Common myeloid progenitor, CD34-positive (primary cell): ENCODE data around the gene PPP5C.
"Not testable (repeated sequence)": the region's sequence is repeated elsewhere in the genome, so short reads cannot be mapped to it uniquely, and the experiment has no call there.

Experiments
- CTCF ChIA-PET: fragments of 350-600 bp; sonication (Branson Sonifier 250); formaldehyde crosslinking; loops from one replicate; lab custom pipeline; 2021; ENCODE audit warnings: antibody characterized with exemption; lab: Charles Lee
- POLR2A ChIA-PET: fragments of 350-600 bp; sonication (Branson Sonifier 250); formaldehyde crosslinking; loops from one replicate; lab custom pipeline; 2021; ENCODE audit warnings: antibody characterized with exemption; lab: Charles Lee
- DNase-seq, 3 donors: peaks; one replicate each; pipeline versions ENCODE4 v3.0.0 to v3.0.0-alpha.2; 2013
- H3K27ac ChIP-seq, 2 experiments: 1 replicate in 1 of 2; 2 replicates in 1 of 2; pipeline ENCODE4 v1.7.0; 2013; ENCODE audit warnings: inconsistent platforms in 2 of 2, low read length in 2 of 2, mild to moderate bottlenecking in 2 of 2, low read depth in 1 of 2, moderate library complexity in 1 of 2; ENCODE audit not compliant: severe bottlenecking in 2 of 2, insufficient read depth in 1 of 2, poor library complexity in 1 of 2
- H3K27me3 ChIP-seq, 5 experiments: replicated peaks in 2 of 5; 1 replicate in 3 of 5; 2 replicates in 2 of 5; pipeline versions ENCODE4 v1.6.1 to v1.7.0; 2013; ENCODE audit warnings: low read length in 4 of 5, mild to moderate bottlenecking in 2 of 5, moderate library complexity in 2 of 5, inconsistent platforms in 1 of 5; ENCODE audit not compliant: insufficient read depth in 5 of 5, control insufficient read depth in 4 of 5
- H3K36me3 ChIP-seq, 4 experiments: 1 replicate in 2 of 4; 2 replicates in 2 of 4; pipeline versions ENCODE4 v1.6.1 to v1.7.0; 2013; ENCODE audit warnings: low read length in 3 of 4, control low read depth in 1 of 4, mild to moderate bottlenecking in 1 of 4; ENCODE audit not compliant: control insufficient read depth in 4 of 4, insufficient read depth in 4 of 4
- H3K4me1 ChIP-seq, 4 experiments: 1 replicate in 3 of 4; 2 replicates in 1 of 4; pipeline versions ENCODE4 v1.6.1 to v1.7.1; 2013; ENCODE audit warnings: low read length in 3 of 4, mild to moderate bottlenecking in 3 of 4, control low read depth in 1 of 4, inconsistent platforms in 1 of 4, moderate library complexity in 1 of 4; ENCODE audit not compliant: control insufficient read depth in 4 of 4, insufficient read depth in 4 of 4; ENCODE audit errors: control extremely low read depth in 1 of 4
- H3K4me3 ChIP-seq, 7 experiments: 1 replicate in 4 of 7; 2 replicates in 3 of 7; pipeline versions ENCODE4 v1.5.1 to v1.7.0; 2013; ENCODE audit warnings: mild to moderate bottlenecking in 7 of 7, low read length in 6 of 7, moderate library complexity in 6 of 7, inconsistent platforms in 2 of 7, low read depth in 2 of 7, control low read depth in 1 of 7; ENCODE audit not compliant: insufficient read depth in 4 of 7, control insufficient read depth in 1 of 7; ENCODE audit errors: extremely low read depth in 1 of 7
- H3K9me3 ChIP-seq, 5 experiments: 1 replicate in 4 of 5; 2 replicates in 1 of 5; pipeline versions ENCODE4 v1.6.1 to v1.7.1; 2013; ENCODE audit warnings: low read length in 4 of 5, mild to moderate bottlenecking in 2 of 5, inconsistent platforms in 1 of 5, low read depth in 1 of 5, moderate library complexity in 1 of 5; ENCODE audit not compliant: control insufficient read depth in 4 of 5, insufficient read depth in 2 of 5; ENCODE audit errors: control extremely low read depth in 1 of 5
- WGBS: methylation state at CpG from one replicate; pipeline ENCODE4 v1.1.5; 2013; ENCODE audit not compliant: insufficient coverage; 5-methylcytosine and 5-hydroxymethylcytosine counted together

The PPP5C gene

DNA sequence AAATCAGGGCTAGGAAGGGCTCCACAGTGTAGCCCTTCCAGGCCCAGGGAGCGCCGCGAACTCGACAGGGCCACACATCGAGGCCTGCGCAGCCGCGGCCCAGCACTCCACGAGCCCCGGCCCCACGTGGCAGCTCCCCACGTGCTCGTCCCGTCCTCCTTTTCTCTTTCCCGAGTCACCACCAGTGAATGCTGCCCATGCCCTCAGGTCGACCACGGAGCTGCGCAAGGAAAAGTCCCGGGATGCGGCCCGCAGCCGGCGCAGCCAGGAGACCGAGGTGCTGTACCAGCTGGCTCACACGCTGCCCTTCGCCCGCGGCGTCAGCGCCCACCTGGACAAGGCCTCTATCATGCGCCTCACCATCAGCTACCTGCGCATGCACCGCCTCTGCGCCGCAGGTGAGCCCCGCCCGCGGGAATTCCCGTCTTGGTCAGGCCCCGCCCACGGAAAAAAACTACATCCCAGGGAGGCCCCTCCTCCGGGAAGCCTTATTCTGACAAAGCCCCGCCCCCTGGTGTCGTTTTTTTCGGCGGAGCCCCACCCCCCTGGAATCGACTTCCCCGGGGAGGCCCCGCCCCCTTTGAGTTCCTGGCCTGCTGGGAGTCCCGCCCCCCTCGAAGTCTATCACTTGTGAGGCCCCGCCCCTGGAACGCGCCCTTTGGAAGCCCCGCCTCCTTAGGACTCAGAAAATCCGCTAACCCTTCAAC lies 43.0 kb upstream of the PPP5C start:
- ChIA-PET POLR2A (no interaction called here), CTCF (no interaction called here)
- no peaks in the 10 kb centered on the region for H3K27me3 ChIP-seq
- H3K9me3 ChIP-seq, result peaks cover 0 to 3% (median 3%) of the 10 kb centered on the region in 5 experiments
- no peak for DNase-seq
- 92% methylated on average over 49 of the region's 56 CpGs for WGBS
- H3K27ac ChIP-seq, result no peak overlapping the region
- no peaks in the 10 kb centered on the region for H3K36me3 ChIP-seq
- no peak overlapping the region for H3K4me3 ChIP-seq
- peaks cover 0 to 13% (median 7%) of the 10 kb centered on the region in 4 experiments for H3K4me1 ChIP-seq

GRCh38 chr19:46306501-46306900 lies 40.4 kb upstream of the PPP5C start:
- peaks cover 0 to 3% (median 3%) of the 10 kb centered on the region in 5 experiments for H3K9me3 ChIP-seq
- H3K36me3 ChIP-seq, result peaks cover 0 to 2% (median 0%) of the 10 kb centered on the region in 4 experiments
- ChIA-PET CTCF (no interaction called here), POLR2A (no interaction called here)
- H3K4me1 ChIP-seq, result no peaks in the 10 kb centered on the region
- DNase-seq, result no peak
- no peak overlapping the region for H3K27ac ChIP-seq
- H3K4me3 ChIP-seq, result no peak overlapping the region
- H3K27me3 ChIP-seq, result no peaks in the 10 kb centered on the region
- 92% methylated on average over 2 of the region's 3 CpGs for WGBS

- Histone ChIP-seq H3K4me3 (no peak overlapping the region), H3K36me3 (peaks cover 0 to 2% (median 0%) of the 10 kb centered on the region in 4 experiments), H3K9me3 (peaks cover 0 to 3% (median 3%) of the 10 kb centered on the region in 5 experiments), H3K4me1 (no peaks in the 10 kb centered on the region), H3K27me3 (no peaks in the 10 kb centered on the region), H3K27ac (no peak overlapping the region)
- 97% methylated on average over 15 of the region's 15 CpGs for WGBS
- POLR2A ChIA-PET, result no interaction called here
- no peak for DNase-seq
- CTCF ChIA-PET, result no interaction called here
Measured at GRCh38 chr19:46308510-46308909, 38.4 kb upstream of the PPP5C start.

DNA sequence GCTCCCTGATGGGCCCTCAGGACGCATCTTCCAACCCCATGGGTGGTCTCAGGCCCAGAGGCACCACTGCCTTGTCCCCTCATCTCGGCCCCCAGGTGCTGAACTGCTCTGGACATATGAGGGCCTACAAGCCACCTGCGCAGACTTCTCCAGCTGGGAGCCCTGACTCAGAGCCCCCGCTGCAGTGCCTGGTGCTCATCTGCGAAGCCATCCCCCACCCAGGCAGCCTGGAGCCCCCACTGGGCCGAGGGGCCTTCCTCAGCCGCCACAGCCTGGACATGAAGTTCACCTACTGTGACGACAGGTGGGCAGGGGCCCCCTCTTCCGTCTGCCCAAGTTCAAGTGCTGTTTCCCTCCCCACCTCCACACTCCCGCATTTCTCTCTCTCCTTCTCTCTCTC lies 37.8 kb upstream of the PPP5C start:
- Histone ChIP-seq H3K36me3 (peaks cover 0 to 2% (median 0%) of the 10 kb centered on the region in 4 experiments), H3K4me3 (no peak overlapping the region), H3K27ac (no peak overlapping the region), H3K4me1 (no peaks in the 10 kb centered on the region), H3K27me3 (no peaks in the 10 kb centered on the region), H3K9me3 (peaks cover 0 to 3% (median 3%) of the 10 kb centered on the region in 5 experiments)
- ChIA-PET CTCF (no interaction called here), POLR2A (no interaction called here)
- DNase-seq, result no peak
- WGBS, result 97% methylated on average over 9 of the region's 10 CpGs

DNA sequence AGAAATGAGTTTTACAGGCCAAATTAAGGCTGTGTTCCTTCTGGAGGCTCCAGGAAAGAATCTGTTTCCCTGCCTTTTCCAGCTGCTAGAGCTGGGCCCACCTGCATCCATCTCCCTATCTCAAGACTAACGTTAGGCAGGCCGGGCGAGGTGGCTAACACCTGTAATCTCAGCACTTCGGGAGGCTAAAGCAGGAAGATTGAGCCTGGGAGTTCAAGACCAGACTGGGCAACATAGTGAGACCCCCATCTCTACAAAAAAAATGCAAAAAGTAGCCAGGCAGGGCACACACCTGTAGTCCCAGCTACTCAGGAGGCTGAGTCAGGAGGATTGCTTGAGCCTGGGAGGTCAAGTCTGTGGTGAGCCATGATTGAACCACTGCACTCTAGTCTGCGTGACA lies 35.4 kb upstream of the PPP5C start:
- Histone ChIP-seq H3K27ac (no peak overlapping the region), H3K4me3 (no peak overlapping the region), H3K4me1 (no peaks in the 10 kb centered on the region), H3K27me3 (no peaks in the 10 kb centered on the region), H3K36me3 (peaks cover 0 to 2% (median 0%) of the 10 kb centered on the region in 4 experiments), H3K9me3 (peaks cover 0 to 3% (median 3%) of the 10 kb centered on the region in 5 experiments)
- WGBS, result 96% methylated on average over 4 of the region's 5 CpGs
- ChIA-PET CTCF (no interaction called here), POLR2A (no interaction called here)
- no peak for DNase-seq

DNA sequence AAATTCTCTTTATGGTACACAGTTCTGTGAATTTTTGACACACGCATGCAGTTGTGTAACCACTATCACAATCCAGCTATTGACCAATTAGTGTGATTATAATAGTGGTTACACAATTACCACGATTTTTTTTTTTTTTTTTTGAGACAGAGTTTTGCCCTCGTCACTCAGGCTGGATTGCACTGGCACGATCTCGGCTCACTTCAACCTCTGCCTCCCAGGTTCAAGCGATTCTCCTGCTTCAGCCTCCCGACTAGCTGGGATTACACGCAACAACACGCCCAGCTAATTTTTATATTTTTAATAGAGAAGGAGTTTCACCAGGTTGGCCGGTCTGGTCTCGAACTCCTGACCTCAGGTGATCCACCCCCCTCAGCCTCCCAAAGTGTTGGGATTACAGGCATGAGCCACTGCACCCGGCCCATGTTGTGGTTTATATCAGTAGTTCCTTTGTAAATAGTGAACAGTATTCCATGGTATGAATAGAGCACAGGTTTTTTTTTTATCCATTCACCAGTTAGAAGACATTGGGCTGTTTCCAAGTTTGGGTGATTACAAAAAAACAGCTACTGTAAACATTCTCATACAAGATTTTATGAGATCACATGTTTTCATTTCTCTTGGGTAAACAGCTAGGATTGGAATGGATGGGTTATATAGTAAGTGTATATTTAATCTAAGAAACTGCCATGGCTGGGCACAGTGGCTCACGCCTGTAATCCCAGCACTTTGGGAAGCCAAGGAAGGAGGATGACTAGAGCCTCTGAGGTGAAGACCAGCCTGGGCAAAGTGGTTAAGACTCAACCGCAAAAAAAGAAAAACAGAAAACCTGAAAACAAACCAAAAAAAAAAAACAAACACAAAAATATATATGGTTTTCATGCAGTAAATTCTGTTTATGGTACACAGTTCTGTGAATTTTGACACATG lies 33.1 kb upstream of the PPP5C start:
- POLR2A ChIA-PET, DNase-seq, H3K36me3 ChIP-seq, H3K4me3 ChIP-seq, H3K4me1 ChIP-seq, H3K9me3 ChIP-seq, H3K27me3 ChIP-seq, H3K27ac ChIP-seq: not testable (repeated sequence)
- WGBS, result 100% methylated on average over 5 of the region's 14 CpGs
- CTCF ChIA-PET, result interaction anchor here (0.9 kb wide), 1 partner anchor 282 kb away, joined by 3 read pairs; no protein-coding TSS in a partner anchor

DNA sequence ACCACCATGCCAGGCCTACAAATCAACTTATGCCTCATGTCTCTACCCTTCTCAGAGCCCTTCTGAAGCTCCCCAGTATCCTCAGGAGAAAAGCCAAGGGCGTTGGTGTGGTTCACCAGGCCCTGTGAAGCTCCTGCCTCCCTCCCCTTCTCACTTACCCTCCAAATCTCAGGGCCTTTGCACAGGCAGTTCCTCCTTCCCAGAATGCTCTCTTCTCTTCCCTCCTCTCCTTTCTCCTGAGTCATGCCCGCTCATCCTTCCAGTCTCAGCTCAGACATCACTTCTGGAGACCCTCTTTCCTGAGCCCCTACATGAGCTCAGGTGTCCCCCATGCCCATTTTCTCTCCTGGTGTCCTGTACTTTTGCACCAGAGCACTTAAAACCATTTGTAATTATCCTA lies 29.5 kb upstream of the PPP5C start:
- no peaks in the 10 kb centered on the region for H3K36me3 ChIP-seq
- no peak overlapping the region for H3K27ac ChIP-seq
- WGBS, result 93% methylated on average over 2 of the region's 2 CpGs
- no peaks in the 10 kb centered on the region for H3K4me1 ChIP-seq
- ChIA-PET CTCF (interaction anchor here (1.1 to 2.9 kb wide), 2 partner anchors 8 to 37 kb away, joined by 3 to 9 read pairs; no protein-coding TSS in a partner anchor), POLR2A (no interaction called here)
- no peak overlapping the region for H3K4me3 ChIP-seq
- no peaks in the 10 kb centered on the region for H3K9me3 ChIP-seq
- H3K27me3 ChIP-seq, result peaks cover 0 to 2% (median 0%) of the 10 kb centered on the region in 5 experiments
- no peak for DNase-seq
